DND-41 (cell line): ENCODE results near the gene KAZALD1.

ENCODE experiments used
- EZH2 ChIP-seq: IDR thresholded peaks from 3 replicates; pipeline ENCODE4 v1.6.1; 2012; ENCODE audit warnings: borderline replicate concordance, low read depth, mild to moderate bottlenecking, moderate library complexity, low read length, inconsistent platforms; ENCODE audit not compliant: severe bottlenecking
- TF ChIP-seq, protein P1 (sequence below): IDR thresholded peaks from 2 replicates; pipeline ENCODE4 v1.5.1; 2012; ENCODE audit warnings: borderline replicate concordance, low read length, moderate library complexity, mild to moderate bottlenecking; ENCODE audit not compliant: poor library complexity, severe bottlenecking; ENCODE audit errors: extremely low read depth

DNA sequence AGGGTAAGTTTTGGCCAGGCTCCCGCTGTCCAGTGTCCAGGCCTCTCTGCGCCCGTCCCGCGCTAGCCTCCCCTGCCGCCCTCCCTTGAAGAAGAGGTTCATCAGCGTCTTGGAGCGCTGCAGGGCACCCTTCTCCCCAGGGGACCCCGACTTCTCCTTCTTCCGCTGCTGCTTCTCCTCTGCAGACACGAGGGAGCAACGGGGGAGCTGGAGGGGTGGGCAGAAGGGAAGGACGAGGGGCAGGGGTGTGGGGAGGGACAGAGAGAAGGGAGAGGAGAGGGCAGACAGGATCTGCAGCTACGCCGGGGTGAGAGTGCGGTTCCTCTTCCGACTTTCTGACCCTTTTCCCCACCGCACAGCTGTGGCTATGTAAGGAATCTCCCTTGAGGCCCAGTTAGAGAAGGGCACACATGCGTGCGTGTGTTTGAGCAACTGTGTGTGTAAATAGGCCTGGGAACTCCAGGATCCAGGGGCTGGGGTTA, 43.6 kb upstream of the KAZALD1 start:
- TF ChIP-seq, protein P1, sequence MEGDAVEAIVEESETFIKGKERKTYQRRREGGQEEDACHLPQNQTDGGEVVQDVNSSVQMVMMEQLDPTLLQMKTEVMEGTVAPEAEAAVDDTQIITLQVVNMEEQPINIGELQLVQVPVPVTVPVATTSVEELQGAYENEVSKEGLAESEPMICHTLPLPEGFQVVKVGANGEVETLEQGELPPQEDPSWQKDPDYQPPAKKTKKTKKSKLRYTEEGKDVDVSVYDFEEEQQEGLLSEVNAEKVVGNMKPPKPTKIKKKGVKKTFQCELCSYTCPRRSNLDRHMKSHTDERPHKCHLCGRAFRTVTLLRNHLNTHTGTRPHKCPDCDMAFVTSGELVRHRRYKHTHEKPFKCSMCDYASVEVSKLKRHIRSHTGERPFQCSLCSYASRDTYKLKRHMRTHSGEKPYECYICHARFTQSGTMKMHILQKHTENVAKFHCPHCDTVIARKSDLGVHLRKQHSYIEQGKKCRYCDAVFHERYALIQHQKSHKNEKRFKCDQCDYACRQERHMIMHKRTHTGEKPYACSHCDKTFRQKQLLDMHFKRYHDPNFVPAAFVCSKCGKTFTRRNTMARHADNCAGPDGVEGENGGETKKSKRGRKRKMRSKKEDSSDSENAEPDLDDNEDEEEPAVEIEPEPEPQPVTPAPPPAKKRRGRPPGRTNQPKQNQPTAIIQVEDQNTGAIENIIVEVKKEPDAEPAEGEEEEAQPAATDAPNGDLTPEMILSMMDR = no peak
- no peak for TF ChIP-seq EZH2
